ENCODE results near the gene IZUMO4.

IZUMO4 gene

DNA sequence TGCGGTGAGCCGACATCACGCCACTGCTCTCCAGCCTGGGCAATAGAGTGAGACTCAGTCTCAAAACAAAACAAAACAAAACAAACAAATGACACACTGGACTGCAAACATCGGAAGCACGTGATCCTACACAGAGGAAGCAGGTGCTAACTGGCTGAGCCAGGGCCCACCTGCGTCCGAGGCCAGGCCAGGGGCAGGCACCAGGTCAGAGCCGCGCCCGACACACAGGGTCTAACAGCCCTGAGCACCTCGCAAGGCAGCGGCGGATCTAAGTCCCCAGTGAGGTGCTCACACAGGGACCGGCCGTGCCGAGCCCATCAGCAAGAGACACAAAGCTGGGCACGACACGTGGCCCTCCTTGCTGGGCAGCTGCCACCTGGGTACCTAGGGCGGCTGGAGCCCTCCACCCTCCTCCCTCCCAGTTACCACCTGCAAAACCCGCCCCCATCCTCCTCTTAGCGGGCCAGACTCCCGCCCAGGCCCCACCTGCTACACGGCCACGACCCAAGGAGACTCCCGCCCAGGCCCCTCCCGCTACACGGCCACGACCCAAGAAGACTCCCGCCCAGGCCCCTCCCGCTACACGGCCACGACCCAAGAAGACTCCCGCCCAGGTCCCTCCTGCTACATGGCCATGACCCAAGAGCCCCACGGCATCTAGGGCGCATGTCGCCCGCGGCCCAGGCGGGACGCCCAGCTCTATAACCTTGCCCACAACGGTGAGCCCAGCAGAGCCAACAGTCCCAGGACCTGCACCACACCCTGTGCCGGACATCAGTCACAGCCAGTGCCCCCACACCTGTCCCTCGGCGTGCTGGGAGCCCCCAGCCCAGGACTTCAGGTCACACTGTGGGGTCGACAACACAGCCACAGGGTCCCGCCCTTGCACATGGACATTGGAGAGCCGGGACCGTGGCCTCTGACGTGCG is 39.0 kb downstream of the IZUMO4 start:
- DNase-seq (ENCODE audit: low read depth): no peak
- TF ChIP-seq, protein P1, sequence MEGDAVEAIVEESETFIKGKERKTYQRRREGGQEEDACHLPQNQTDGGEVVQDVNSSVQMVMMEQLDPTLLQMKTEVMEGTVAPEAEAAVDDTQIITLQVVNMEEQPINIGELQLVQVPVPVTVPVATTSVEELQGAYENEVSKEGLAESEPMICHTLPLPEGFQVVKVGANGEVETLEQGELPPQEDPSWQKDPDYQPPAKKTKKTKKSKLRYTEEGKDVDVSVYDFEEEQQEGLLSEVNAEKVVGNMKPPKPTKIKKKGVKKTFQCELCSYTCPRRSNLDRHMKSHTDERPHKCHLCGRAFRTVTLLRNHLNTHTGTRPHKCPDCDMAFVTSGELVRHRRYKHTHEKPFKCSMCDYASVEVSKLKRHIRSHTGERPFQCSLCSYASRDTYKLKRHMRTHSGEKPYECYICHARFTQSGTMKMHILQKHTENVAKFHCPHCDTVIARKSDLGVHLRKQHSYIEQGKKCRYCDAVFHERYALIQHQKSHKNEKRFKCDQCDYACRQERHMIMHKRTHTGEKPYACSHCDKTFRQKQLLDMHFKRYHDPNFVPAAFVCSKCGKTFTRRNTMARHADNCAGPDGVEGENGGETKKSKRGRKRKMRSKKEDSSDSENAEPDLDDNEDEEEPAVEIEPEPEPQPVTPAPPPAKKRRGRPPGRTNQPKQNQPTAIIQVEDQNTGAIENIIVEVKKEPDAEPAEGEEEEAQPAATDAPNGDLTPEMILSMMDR (IDR thresholded peaks at IDR 0.05; ENCODE audit: low read depth, low read length, missing control alignments): no peak

DNA sequence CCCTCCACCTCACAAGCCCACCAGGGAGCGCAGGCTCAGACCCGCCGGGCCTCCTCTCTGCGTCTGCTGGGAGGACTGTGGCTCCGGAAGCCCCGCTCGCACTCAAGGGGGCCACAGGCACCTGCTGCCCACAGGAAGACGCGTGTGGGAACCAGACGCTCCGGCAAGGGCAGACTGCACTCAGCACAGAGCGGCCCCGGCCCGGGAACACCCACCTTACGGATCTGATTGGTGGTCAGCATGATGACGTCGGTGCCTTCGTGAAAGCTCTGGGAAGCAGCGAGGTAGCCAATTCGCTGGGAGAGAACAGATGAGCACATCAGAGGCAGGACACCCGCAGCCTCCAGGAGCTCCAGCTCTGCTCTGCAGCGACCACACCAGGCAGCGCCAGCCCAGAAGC is 40.1 kb downstream of the IZUMO4 start:
- H3K4me3 ChIP-seq (ENCODE audit: low read depth, low read length): no peak overlapping the region
- TF ChIP-seq, protein P1 (IDR thresholded peaks at IDR 0.05; ENCODE audit: low read depth, low read length, missing control alignments): no peak
- DNase-seq (ENCODE audit: low read depth): no peak

More for the DNA sequence above, 39.0 kb downstream of the IZUMO4 start:
- no peak overlapping the region for H3K4me3 ChIP-seq (ENCODE audit: low read depth, low read length)

DNA sequence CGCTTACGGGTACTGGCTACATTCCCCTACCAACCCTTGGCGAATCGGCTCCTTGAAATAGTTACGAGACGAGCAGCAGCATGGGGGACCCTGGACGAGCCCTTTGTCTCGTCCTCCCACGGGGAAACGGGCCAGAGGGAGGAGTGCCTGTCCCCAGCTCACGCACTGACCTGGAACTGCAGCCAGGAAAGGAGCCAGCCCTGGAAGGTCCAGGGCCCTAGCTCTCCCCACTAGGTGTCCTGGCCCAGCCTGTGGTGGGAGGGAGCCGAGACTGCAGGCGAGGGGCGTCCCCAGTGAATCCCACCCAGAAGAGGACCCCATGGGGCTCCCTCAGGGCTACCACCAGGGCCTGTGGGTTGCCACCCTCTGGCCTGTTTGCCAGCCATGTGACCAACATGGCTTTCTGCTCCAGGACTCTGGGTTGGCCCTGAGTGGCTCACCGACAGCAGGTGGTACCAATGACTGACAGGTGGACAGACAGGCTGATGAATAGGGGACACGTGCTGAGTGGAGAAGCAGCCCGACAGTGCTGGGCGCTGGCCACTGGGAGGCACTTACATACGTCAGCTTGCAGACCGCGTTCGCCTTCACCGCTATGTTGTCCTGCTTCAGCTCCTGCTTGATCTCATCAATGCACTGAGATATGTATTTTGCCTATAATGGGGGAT is 41.5 kb downstream of the IZUMO4 start:
- no peak overlapping the region for H3K4me3 ChIP-seq (ENCODE audit: low read depth, low read length)
- DNase-seq (ENCODE audit: low read depth): no peak

DNA sequence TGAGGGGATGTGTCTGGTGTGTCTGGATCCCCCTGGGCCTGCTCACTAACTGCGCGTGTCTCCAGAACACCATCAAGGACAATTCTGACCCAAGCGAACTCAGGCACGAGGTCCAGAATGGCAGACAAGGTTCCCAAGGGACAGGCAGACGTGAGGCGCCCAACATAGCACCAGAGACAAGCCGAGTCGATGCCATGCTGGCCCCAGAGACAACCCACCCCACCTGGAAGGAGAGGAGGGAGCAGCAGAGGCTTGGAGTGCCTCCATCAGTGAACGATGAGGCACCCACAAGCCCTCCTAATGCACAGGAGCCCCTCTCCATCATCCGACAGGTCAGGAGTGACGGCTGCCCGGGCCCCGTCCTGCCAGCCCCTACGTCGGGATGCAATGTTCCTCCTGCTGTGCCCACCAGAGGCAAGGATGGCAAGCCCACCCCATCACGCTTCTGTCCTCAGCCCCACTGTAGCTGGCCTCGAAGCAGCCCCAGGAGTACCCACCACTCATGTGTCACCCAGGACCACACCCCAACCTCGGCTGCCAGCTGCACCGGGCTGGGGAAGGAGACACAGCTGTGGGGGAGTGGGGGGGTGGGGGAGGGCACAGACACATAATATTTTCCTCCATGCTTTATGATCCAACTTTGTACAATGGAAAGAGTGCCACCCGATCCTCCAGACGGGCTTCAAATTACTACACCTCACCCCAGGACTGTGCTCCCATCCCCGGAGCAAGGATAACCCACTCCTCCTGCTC is 42.8 kb downstream of the IZUMO4 start:
- H3K4me3 ChIP-seq (ENCODE audit: low read depth, low read length): no peak overlapping the region
- no peak for DNase-seq (ENCODE audit: low read depth)
- TF ChIP-seq, protein P1 (IDR thresholded peaks at IDR 0.05; ENCODE audit: low read depth, low read length, missing control alignments): no peak

More for the DNA sequence above, 41.5 kb downstream of the IZUMO4 start:
- TF ChIP-seq, protein P1 (IDR thresholded peaks at IDR 0.05; ENCODE audit: low read depth, low read length, missing control alignments): no peak

DNA sequence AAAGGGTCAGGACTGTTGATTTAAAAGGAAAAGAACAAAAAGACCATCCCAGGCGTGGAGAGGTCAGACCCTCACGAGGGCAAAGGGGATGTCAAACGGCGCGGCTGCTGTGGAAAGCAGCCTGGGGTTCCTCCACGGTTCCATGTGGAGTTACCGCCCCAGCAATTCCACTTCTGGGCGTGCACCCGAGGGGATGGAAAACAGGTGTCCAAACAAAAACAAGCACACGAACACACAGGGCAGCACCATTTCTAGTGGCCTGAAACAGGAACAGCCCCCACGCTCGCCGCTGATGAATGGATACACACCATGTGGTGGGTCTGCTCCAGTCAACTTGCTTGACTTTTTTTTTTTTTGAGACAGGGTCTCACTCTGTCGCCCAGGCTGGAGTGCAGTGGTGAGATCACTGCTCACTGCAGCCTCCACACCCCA is 43.4 kb downstream of the IZUMO4 start:
- TF ChIP-seq, protein P1 (IDR thresholded peaks at IDR 0.05; ENCODE audit: low read depth, low read length, missing control alignments): no peak
- H3K4me3 ChIP-seq (ENCODE audit: low read depth, low read length): no peak overlapping the region
- DNase-seq (ENCODE audit: low read depth): no peak

DNA sequence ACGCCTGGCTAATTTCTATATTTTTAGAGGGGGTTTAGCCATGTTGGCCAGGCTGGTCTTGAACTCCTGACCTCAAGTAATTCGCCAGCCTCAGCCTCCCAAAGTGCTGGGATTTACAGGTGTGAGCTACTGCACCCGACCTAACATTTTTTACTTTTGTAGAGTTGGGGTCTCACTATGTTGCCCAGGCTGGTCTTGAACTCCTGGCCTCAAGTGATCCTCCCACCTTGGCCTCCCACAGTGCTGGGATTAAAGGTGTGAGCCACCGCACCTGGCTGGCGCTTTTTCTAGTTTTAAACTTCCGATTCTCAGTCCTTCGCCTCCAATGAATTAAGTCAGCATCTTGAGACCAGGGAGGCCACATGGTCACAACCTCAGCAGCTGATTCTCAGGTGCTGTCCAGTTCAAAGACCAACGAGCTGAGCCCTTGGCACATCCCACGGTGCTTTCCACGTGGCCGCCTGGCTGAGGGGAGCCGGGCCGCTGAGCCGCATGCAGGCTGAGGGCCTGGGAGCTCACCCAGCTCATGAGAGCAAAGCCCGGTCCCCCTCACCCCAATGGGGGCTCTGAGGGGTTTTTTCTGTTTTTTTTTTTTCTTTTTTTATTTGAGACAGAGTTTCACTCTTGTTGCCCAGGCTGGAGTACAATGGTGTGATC is 45.6 kb downstream of the IZUMO4 start:
- TF ChIP-seq, protein P1 (IDR thresholded peaks at IDR 0.05; ENCODE audit: low read depth, low read length, missing control alignments): no peak
- no peak overlapping the region for H3K4me3 ChIP-seq (ENCODE audit: low read depth, low read length)
- DNase-seq (ENCODE audit: low read depth): no peak
